Loucy (cell line): ENCODE measurements around the gene CALCB.

Experiments used
- H2AFZ ChIP-seq: fragments of 200-600 bp; sonication (generic); 2 replicates; pipeline ENCODE4 v1.6.0; 2016; ENCODE audit warnings: antibody characterized with exemption, mild to moderate bottlenecking, low read length, moderate library complexity
- H3F3A ChIP-seq: fragments of 200-600 bp; 2 replicates; pipeline ENCODE4 v1.6.0; 2016; ENCODE audit warnings: antibody characterized with exemption, low read depth, mild to moderate bottlenecking
- H3K27me3 ChIP-seq: fragments of 200-600 bp; sonication (generic); 2 replicates; pipeline ENCODE4 v1.6.1; 2014; ENCODE audit warnings: low read length, mild to moderate bottlenecking; ENCODE audit not compliant: insufficient read depth, poor library complexity, severe bottlenecking
- H3K36me3 ChIP-seq: fragments of 200-600 bp; sonication (generic); 2 replicates; pipeline ENCODE4 v1.6.1; 2016; ENCODE audit warnings: low read length; ENCODE audit not compliant: insufficient read depth
- H3K4me1 ChIP-seq: fragments of 200-600 bp; sonication (generic); 2 replicates; pipeline ENCODE4 v1.5.1; 2014; ENCODE audit warnings: low read length, mild to moderate bottlenecking; ENCODE audit not compliant: insufficient read depth, poor library complexity, severe bottlenecking
- H3K4me2 ChIP-seq: fragments of 200-600 bp; sonication (generic); 2 replicates; pipeline ENCODE4 v1.6.0; 2014; ENCODE audit warnings: antibody characterized with exemption, low read length, low read depth, mild to moderate bottlenecking; ENCODE audit not compliant: poor library complexity, severe bottlenecking
- H3K4me3 ChIP-seq: fragments of 200-600 bp; sonication (generic); 2 replicates; pipeline ENCODE4 v1.5.1; 2014; ENCODE audit warnings: low read length, mild to moderate bottlenecking, mixed read lengths; ENCODE audit not compliant: poor library complexity, severe bottlenecking
- H3K79me2 ChIP-seq: fragments of 200-600 bp; sonication (generic); 2 replicates; pipeline ENCODE4 v1.6.1; 2014; ENCODE audit warnings: low read length; ENCODE audit not compliant: insufficient read depth
- H3K9ac ChIP-seq: fragments of 200-600 bp; sonication (generic); 2 replicates; pipeline ENCODE4 v1.6.0; 2014; ENCODE audit warnings: mild to moderate bottlenecking, low read depth, low read length, moderate library complexity; ENCODE audit not compliant: poor library complexity, severe bottlenecking
- H3K9me2 ChIP-seq: fragments of 200-600 bp; sonication (generic); replicated peaks from 2 replicates; pipeline ENCODE4 v1.6.1; 2016; ENCODE audit warnings: low read depth, low read length, mixed read lengths
- H3K9me3 ChIP-seq: fragments of 200-600 bp; sonication (generic); 2 replicates; pipeline ENCODE4 v1.6.1; 2014; ENCODE audit warnings: mild to moderate bottlenecking, antibody characterized with exemption, low read length, low read depth; ENCODE audit not compliant: insufficient read depth
- H4K20me1 ChIP-seq: fragments of 200-600 bp; sonication (generic); 2 replicates; pipeline ENCODE4 v1.6.0; 2014; ENCODE audit warnings: antibody characterized with exemption, low read length, mild to moderate bottlenecking; ENCODE audit not compliant: insufficient read depth, poor library complexity, severe bottlenecking
- CTCF ChIP-seq: fragments of 200-600 bp; sonication (generic); conservative IDR thresholded peaks from 2 replicates; pipeline ENCODE4 v1.5.1; 2014; ENCODE audit warnings: mild to moderate bottlenecking, antibody characterized with exemption, low read length
- EZH2phosphoT487 ChIP-seq: fragments of 200-600 bp; IDR thresholded peaks from 2 replicates; pipeline ENCODE4 v1.6.1; 2018; ENCODE audit warnings: antibody characterized with exemption, mild to moderate bottlenecking, moderate library complexity, borderline replicate concordance

Gene CALCB

GRCh38 chr11:15109602-15110001, 36.2 kb downstream of the CALCB start:
- no peaks in the 10 kb centered on the region for H3F3A ChIP-seq
- no peaks in the 10 kb centered on the region for H4K20me1 ChIP-seq
- no peak overlapping the region for H2AFZ ChIP-seq
- H3K4me3 ChIP-seq, result no peak overlapping the region
- H3K4me2 ChIP-seq, result no peak overlapping the region
- TF ChIP-seq EZH2phosphoT487 (no peak), CTCF (no peak)
- H3K4me1 ChIP-seq, result peaks cover 73% of the 10 kb centered on the region
- H3K9me2 ChIP-seq, result no peaks in the 10 kb centered on the region
- no peaks in the 10 kb centered on the region for H3K79me2 ChIP-seq
- no peaks in the 10 kb centered on the region for H3K9me3 ChIP-seq
- no peaks in the 10 kb centered on the region for H3K27me3 ChIP-seq
- H3K36me3 ChIP-seq, result no peaks in the 10 kb centered on the region
- H3K9ac ChIP-seq, result no peak overlapping the region

DNA sequence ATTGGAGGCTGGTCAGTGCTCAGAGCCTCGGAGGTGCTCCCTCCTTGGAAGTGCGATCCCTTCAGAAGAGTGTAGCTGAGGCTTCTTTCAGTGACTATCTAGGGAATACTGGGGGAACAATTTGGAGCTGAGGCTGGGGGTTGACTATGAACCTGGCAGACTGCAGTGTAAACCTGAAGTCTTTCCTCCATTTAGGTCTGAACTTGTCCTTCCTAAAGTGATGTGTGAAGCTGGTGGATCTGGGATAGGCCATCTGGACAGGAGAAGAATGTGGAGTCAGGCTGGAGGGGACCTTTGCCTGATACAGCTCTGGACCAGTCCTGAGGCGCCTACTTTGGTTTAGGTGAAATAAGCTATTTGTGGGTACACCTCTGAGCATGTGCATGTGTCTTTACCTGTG, 37.8 kb downstream of the CALCB start:
- no peaks in the 10 kb centered on the region for H4K20me1 ChIP-seq

DNA sequence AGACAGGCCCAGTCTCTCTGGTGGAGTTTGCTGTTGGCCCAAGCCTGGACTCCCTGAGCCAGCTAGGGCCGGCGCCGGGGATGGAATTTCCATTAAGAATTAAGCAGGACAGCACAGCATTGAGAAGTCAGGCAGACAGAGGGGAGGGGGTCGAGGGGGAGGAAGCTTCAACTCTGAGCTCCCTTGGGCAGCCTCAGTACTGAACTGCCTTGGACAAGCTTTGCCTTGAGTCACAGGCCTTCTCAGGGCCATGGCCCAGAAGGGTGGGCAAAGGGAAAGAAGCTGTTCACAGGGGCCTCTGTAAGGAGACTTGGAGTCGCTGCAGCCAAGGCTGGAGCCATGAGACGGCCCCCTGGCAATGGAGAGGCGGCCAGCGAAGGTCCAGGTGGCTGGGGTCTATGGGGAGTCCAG, 38.7 kb downstream of the CALCB start:
- no peak overlapping the region for H3K4me3 ChIP-seq
- no peaks in the 10 kb centered on the region for H3K36me3 ChIP-seq
- no peaks in the 10 kb centered on the region for H3K27me3 ChIP-seq
- H3K79me2 ChIP-seq, result no peaks in the 10 kb centered on the region
- no peaks in the 10 kb centered on the region for H3K9me3 ChIP-seq
- no peak for TF ChIP-seq CTCF
- H3K4me2 ChIP-seq, result no peak overlapping the region
- H3K4me1 ChIP-seq, result peaks cover 55% of the 10 kb centered on the region
- H3K9ac ChIP-seq, result no peak overlapping the region
- H3F3A ChIP-seq, result no peaks in the 10 kb centered on the region
- no peaks in the 10 kb centered on the region for H3K9me2 ChIP-seq
- H4K20me1 ChIP-seq, result no peaks in the 10 kb centered on the region
- H2AFZ ChIP-seq, result no peak overlapping the region

More for the DNA sequence above, 37.8 kb downstream of the CALCB start:
- Histone ChIP-seq H3F3A (no peaks in the 10 kb centered on the region), H2AFZ (peak overlapping the region; percentile 28), H3K79me2 (no peaks in the 10 kb centered on the region), H3K27me3 (no peaks in the 10 kb centered on the region), H3K9me3 (no peaks in the 10 kb centered on the region), H3K9ac (no peak overlapping the region), H3K4me1 (peaks cover 65% of the 10 kb centered on the region), H3K9me2 (no peaks in the 10 kb centered on the region), H3K4me2 (no peak overlapping the region), H3K4me3 (no peak overlapping the region), H3K36me3 (no peaks in the 10 kb centered on the region)
- no peak for TF ChIP-seq EZH2phosphoT487
- no peak for TF ChIP-seq CTCF
